SIG-M5 treated with dmso at 0.1 percent for 504 hours (cell line): ENCODE measurements around the gene LARP1.
"Not testable (repeated sequence)": the region's sequence is repeated elsewhere in the genome, so short reads cannot be mapped to it uniquely, and the experiment has no call there.

Experiments used
- DNase-seq: peaks from one replicate; lab custom pipeline; 2025; ENCODE audit not compliant: unreplicated experiment; lab: John Stamatoyannopoulos, UW

The LARP1 gene

DNA sequence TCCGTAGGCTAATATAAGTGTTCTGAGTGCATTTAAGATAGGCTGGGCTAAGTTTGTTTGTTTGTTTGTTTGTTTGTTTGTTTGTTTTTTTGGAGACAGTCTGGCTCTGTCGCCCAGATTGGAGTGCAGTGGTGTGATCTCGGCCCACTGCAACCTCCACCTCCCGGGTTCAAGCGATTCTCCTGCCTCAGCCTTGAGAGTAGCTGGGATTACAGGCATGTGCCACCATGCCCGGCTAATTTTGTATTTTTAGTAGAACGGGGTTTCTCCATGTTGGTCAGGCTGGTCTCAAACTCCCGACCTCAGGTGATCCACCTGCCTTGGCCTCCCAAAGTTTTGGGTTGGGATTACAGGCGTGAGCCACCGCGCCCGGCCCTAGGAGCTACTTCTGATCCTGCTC, 4.7 kb downstream of the LARP1 start:
- DNase-seq, result not testable (repeated sequence)

DNA sequence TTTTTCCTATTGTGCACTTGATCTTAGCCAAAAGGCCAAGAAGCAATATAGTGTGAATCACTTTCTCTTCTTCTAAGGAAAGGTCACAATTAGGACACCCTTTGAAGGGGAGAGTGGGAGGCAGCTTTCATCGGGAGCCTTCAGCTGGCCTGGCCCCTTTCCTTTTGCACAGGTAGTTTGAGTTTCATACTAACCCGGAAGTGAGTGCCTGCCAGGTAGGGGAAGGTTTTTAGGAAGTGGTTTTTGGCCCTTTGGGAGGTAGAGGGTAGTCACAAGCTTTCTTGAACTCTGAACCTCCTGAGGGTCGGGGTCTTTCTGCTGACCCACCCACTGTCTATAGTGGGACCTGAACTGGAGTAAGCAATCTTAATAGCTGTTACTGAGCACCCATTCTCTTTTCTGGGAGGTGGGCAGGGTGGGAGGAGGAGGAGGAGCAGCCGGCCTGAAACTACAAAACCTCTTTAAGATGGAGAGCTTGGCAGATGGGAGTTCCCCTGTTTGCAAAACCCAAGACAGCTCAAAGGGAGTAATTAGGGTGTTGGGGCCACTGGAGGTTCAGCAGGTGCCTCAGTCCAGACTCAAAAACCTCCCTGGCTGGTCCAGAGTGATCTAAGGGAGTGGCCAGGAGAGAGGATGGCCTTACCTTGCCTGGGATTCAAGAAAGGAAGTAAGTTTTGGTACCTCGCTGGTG, 6.0 kb downstream of the LARP1 start:
- DNase-seq, result no peak

DNA sequence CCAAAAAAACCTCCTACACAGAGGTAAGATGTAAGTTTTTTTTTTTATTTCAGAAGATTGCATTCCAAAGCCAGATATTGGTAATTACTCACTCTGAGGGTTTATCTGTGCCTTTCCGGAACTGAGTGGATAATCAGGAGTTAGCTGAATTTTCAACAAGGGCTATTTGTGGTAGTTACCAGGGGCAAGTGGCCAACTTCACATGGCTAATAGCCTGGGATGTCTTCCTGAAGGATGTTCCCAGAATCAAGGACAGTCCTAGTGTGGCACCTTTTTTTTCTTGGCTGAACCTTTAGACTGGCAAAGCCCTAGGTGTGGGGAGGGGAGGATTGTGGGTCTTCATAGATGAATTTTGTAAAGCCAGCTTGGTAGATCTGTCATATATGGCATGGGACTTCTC, 7.1 kb downstream of the LARP1 start:
- no peak for DNase-seq

DNA sequence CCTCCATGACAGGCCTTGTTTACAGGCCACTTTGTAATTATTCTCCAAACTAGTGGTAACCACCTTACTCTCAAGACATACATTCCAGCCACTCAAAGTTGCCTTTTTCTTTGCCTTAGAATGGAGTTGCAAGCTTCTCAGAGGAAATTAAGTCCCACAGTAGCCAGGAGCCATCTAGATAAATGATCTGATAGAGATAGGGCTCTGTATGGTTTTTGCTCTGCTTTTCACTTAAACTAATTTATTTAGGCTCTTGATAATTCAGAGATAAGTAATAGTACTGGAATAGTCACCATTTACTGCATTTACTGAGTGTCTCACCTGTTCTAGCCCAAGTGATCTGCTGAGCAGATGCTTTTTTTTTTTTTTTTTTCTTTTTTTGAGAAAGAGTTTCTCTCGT, 7.5 kb downstream of the LARP1 start:
- no peak for DNase-seq

DNA sequence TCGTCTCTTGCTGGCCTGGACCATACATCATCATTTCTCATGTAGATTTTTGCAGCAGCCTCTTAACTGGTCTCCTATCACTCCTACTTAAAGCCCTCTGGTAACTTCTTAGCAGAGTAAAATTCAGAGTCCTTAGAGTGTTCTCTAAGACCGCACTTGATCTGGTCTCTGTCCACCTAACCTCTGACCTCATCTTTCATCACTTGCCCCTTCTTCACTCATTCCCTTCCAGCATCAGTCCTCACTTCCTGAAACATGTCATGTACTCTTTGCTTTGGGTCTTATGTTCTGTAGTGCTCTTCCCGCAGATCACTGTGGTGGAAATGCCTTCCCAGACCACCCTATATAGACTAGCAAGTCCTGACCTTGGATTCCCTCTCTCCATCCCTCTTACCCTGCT, 9.8 kb downstream of the LARP1 start:
- no peak for DNase-seq

DNA sequence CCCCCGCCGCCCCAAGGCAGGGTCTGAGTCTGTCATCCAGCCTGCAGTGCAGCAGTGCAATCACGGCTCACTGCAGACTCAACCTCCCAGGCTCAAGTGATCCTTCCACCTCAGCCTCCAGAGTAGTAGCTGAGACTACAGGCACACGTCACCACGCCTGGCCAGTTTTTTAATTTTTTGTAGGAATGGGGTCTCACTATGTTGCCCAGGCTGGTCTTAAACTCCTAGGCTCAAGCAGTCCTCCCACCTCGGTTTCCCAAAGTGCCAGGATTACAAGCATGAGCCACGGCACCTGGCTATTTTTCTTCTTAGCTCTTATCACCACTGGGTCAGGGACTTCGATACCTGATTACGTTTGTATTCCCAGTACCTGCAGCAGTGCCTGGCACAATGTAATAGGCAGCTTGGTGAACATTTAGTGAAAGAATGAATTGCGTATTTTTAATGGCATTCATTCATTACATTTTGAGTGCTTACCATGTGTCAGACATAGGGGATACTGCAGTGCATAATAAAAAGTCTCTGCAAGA, 10.3 kb downstream of the LARP1 start:
- no peak for DNase-seq

DNA sequence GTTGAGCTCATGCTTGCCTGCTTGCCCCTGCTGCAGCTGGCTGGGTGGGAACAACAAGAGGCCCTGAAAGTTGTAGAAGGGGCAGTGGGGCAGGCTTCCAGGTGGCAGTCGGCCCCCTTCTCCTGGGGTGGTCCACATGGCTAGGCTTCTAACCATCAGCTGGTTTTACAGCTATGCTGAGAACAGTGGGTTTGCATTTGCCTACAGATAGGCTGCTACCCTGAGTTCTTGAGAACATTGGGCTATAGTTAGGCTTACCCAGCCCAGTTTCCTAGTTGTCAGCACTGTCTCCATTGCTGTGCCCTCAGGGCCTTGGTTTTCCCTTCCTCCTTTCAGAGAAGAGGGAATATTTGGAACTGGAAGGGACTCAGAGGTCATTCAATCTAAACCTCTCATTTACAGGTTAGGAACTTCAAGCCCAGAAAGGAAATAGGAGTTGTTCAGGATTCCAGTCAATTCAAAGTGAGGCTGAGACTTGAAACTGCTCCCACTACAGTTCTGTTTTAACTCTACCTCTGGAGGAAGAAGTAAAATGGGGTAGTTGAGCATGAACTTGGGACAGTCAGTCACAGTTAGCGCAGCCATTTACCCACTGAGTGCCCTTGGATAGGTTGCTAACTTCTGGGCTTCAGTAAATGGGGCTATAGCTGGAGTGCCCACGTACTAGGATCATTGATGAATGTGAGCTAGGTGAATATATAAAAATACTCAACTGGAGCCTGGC, 11.5 kb downstream of the LARP1 start:
- DNase-seq, result no peak

DNA sequence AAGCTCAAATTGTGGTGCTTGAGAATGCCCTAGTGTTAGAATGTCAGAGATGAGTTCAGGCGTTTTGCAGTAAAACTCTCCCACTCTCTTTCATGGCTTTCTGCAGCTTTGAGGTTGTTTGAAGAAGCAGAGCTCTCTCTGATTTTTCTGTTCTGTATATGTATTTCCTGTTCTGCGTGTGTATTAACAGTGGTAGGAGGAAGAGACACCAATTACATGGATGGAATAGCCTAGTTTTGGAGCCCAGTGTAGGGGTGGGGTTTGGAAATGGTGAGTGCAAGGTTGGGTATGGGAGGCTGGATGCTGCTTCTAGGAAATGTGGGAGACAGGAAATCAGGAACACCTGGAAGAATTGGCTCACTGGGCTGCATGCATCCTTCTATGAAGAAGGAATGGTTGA, 12.4 kb downstream of the LARP1 start:
- DNase-seq, result no peak

DNA sequence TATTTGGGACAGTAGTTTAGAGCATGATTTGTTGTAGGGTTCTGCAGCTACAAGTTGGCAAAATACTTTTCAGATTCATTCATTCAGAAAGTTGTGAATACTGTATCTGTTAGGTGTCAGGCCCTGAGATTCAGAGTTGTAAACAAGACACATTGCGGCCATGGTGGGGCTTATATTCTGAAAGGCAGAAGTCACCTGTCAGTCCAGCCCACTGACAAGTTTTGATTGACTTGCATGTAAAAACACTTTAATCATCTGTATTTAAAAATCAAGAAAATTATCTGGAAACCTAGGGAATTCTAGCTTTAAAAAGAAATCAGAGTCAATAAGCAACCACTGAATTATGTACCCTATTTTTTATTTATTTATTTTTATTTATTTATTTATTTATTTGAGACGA, 13.0 kb downstream of the LARP1 start:
- DNase-seq, result no peak

DNA sequence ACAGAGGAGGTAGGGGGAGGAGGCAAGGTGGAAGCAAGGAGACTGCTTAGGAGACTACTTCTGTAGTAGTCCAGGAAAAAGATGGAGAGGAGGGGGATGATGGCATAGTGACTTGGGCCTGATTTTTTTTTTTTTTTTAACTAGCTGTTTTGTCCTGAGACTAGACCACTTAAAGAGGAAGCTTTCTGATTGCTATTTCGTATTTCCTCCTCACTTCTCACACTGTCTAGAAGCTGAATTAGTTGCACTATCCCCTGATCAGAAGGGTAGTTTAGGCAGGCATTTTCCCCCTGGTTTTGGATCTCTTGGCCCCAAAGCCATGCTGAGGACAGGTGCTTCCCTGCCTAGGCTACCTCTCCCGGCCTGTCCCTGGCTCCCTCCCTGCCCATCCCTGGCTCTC, 14.9 kb downstream of the LARP1 start:
- DNase-seq, result no peak

DNA sequence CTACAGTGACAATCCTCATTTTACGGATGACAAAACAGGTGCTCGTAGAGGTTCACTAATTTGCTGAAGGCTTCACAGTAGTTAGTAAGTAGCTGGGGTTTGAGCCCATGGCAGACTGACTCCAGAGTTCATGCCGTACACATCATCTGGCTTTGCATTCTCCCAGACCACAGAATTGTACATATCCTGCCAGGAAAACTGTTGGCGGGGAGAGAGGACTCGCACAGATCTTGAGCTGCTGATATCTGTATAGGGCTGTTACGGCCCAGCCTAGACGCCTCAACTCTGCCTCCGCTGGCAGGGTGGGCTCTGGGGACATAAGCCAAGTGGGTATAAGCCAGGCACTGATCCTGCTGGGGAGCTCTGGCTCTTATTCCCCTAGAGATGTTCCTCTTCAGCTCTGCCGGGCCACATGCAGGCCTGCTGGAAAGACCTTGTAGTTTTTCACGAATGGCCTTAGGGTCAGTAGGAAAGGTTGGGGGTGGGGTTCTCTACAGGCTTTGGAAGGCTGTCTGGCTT, 16.3 kb downstream of the LARP1 start:
- DNase-seq, result no peak

DNA sequence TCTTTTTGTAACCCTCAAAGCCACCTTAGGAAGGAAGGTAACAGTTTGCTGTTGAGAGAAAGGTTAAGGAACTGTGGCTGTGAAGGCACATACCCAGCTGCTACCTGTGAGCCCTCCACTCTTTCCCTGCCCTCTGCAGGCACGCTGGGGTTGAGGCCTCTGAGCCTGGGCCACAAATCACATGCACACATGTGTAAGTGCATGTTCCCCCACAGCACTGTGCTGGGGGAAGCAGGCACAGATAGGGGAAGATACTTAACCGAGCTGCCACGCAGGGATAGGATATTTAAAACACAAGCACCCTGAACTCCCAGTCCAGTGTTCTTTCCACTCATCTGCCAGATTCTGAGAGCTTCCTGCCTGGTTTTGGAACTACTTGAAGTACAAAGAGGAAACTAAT, 18.1 kb downstream of the LARP1 start:
- no peak for DNase-seq

DNA sequence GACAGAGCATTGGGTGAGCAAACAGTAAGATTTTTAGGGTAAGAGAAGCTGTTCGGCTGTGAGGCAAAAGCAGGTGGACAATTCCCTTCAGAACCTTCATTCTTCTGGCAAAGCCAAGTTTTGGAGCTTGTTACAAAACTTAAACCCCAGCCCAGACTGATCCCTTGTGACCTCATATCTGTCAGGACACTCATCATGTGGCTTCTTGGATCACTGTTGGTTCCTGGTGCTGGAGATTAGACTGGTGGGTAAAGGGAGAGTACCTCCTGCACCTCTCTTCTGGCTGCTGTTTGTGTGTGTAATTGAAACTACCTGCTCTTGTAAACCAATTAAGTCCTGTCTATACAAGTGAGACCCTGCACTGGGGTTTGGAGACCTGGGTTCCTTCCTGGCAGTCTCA, 21.0 kb downstream of the LARP1 start:
- no peak for DNase-seq

DNA sequence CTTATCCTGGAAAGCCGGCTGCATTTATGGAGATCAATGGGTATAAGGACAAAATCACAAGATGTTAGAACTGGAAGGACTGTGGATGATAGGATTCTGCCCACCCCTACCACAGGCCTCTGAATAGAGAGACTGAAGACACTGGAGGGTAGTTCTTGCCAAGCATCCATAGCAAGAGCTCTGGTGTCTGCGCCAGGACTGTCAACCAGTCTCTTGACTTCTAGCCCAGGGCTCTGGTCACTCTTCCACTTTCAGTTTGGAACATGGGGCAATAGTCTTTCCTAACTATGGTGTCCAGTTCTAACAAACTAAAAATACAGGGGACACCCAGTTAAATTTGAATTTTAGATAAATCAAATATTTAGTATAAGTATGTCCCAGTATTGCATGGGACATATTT, 23.4 kb downstream of the LARP1 start:
- no peak for DNase-seq

DNA sequence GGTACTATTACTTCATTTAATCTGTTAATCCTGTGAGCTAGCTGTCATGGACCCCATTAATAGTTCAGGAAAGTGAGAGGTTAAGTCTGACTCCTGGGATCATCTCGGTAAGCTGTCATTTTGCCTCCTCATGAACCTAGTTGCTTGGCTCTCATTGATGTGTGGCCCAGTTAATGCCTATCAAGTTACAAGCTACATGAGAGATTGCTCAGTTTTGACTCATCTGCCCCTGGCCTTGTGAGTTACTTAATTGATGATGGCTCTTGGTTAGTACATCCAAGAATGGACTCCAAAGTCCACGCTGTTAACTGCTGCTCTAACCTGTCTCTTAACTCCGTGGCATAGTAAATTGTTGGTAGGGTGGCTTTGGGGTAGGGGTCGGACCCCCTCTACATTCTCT, 23.9 kb downstream of the LARP1 start:
- no peak for DNase-seq

DNA sequence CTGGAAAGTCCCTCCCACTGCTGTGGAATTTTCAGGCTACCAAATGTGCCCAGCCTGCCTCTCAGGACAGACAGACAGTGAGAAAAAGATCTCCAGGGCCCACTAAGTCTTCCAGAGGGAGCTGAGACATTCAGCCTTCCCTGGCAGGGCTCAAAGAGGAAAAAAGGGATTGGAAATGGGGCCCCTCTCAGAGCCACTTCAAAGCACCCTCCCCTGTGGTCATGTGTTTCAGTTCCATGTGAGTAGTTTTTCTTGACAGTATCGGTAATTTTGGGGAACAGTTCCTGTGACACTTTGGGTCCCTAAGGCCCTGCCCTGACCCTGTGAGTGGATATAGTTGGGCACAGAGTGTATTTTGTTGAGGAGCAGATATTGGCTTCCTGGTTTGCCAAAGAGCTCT, 25.0 kb downstream of the LARP1 start:
- DNase-seq, result no peak

DNA sequence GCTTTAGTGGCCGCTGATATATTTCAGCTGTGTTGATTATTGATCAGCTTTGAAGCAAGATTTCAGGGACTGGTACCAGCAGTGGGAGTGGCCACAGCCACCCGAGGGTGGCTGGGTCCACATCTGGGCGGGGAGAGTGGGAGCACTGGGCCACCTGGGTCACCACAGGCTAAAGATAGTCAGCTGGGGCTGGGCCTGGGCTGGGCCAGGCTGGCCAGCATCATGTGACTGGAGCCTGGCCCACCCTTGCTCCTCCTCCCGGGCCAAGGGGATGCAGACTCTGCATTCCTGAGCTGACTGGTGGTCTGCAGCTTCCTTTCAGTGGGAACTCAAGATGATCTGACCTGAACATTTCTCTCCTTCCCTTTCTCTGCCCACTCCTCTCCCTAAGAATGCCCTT, 27.1 kb downstream of the LARP1 start:
- no peak for DNase-seq

DNA sequence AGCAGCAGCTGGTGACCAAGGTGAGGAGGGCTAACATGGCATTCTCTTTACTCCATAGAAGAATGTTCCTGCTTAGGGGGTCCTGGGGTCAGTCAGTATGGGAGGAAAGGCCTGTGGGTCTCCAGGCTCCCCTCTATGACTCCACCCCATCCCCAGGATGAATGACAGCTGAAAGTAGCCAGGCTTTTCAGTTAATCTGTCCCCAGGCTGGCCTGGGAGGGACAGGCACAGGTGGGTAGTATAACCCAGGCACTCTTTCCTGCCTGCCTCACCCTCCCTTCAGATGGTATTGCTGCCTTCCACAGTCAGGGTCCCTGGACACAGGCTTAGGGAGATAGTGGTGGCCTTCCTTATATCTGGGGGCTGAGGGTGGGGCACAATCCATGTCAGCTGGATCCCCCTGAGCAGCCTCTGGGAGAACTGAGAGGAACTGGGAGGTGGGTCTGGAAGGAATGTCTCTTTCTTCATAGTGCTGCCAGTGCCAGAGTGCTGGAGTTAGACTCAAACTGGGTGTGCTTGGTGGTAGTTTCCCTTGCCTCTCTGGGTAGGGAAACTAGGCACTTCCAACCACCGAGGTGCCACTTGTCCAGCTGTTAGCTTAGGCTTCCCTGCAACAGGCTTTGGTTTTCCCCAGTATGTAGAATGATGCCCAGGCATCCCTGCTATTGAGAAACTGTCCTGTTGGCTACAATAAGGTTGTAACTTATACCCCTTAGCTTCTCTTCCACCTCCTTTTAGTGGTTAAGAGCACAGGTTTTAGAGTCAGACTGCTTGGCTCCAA, 27.8 kb downstream of the LARP1 start:
- DNase-seq, result no peak

DNA sequence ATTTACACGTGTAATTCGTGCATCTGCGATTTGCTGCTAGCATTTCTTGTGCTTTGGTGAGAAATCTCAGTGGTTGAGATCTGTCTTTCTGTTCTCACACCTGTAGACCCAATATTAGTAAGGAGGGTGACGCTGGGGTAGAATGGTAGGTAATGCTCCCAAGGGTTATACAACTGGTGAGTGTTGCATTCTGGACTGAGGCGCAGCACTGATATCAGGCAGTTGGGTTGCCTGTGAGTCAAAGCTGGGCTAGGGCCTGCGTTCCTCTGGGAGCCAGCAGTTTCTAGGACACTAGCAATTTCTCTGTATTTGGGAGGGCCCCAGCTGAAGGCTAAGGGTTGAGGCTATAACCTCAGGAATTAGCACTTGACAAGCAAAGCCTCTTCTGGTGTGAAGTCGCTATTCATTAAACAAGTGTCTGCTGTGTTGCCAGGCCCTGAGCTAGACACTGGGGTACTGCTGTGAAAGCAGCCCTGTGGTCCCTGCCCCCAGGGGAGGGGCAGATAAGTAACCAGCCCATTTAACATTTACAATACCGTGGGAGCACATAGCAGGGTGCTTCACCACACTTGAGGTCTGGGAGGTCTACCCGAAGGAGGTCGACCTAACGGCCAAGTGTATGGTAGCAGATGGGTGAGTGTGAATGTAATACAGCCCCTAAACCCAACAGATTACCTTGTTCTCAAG, 28.7 kb downstream of the LARP1 start:
- no peak for DNase-seq

DNA sequence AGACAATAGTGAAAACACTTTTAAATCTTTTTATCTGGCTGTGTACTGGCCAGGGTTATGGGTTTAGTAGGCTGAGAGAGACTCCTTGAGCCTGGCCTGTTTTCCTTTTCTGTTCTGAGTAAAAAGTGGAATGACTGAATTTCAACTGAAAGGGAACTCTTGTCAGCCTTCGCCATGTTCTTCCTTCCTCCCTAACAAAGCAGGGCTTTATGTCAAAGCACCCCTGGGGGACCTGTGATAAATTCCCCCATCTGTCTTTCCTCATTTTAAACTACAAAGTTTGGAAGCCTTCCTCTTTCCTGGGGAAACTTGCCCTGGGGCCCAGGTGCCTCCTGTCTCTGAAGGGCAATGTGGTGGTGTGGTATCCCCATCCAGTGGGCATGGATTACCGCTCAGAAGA, 29.7 kb downstream of the LARP1 start:
- DNase-seq, result no peak

DNA sequence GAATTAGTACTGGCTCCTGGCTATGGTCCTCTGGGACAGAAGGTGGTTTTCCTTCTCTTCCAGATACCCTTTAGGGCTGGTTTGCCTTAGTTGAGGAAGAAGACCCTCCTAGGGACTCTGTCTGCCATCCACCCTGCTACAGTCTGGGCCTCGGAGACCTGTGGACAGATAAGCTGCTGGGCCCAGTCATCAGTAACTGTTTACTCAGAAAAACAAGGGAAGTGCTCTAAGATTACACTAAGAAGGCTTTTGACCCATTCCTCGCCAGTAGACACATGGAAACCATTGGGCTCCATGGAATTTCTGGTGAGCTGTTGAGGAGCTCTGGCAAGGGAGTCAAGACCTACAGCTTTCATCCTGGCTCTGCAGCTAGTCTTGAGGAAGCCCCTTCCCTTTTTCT, 31.2 kb downstream of the LARP1 start:
- no peak for DNase-seq
